Uterus (tissue), 4 donors: Measurements from ENCODE around the gene COL1A1. TPM values are rescaled to one million over a fixed set of nuclear protein-coding genes. Genes with fewer than 3 reads are reported as not detected.

Experiments used
- DNase-seq, 2 donors: peaks; one replicate each; pipeline ENCODE4 v3.0.0-alpha.2; 2019 to 2020
- H3K27ac ChIP-seq, 2 donors: fragments of 200-600 bp; sonication (generic); 1 replicate in 1 of 2; 2 replicates in 1 of 2; pipeline ENCODE4 v1.5.1; 2016 to 2018
- H3K27me3 ChIP-seq, 2 donors: fragments of 200-600 bp; sonication (generic); one replicate each; pipeline ENCODE4 v1.5.1; 2018 to 2019; ENCODE audit warnings: control low read depth in 1 of 2
- H3K36me3 ChIP-seq, 2 donors: fragments of 200-600 bp; sonication (generic); one replicate each; pipeline ENCODE4 v1.5.1; 2019; ENCODE audit warnings: control low read depth in 1 of 2
- H3K4me1 ChIP-seq, 2 donors: fragments of 200-600 bp; sonication (generic); one replicate each; pipeline ENCODE4 v1.5.1; 2018 to 2019; ENCODE audit warnings: control low read depth in 1 of 2
- H3K4me3 ChIP-seq, 2 donors: fragments of 200-600 bp; sonication (generic); 1 replicate in 1 of 2; 2 replicates in 1 of 2; pipeline ENCODE4 v1.5.1; 2018 to 2019; ENCODE audit warnings: mild to moderate bottlenecking in 1 of 2
- H3K9me3 ChIP-seq, 2 donors: fragments of 200-600 bp; sonication (generic); one replicate each; pipeline ENCODE4 v1.5.1; 2019; ENCODE audit warnings: control low read depth in 1 of 2
- CTCF ChIP-seq, 4 experiments: fragments of 200-600 bp in 2 of 4; fragments of 450-650 bp in 2 of 4; sonication (generic) in 2 of 4; IDR thresholded peaks; one replicate each; pipeline ENCODE4 v1.5.1; 2016 to 2019; ENCODE audit warnings: antibody characterized with exemption in 4 of 4, mild to moderate bottlenecking in 2 of 4, moderate library complexity in 1 of 4
- POLR2A ChIP-seq, 2 donors: fragments of 450-650 bp; IDR thresholded peaks; one replicate each; pipeline ENCODE4 v1.6.1; 2016; ENCODE audit warnings: antibody characterized with exemption in 2 of 2, mild to moderate bottlenecking in 1 of 2, moderate library complexity in 1 of 2
- intact Hi-C: fragments of 100-400 bp; cut with DNase I; formaldehyde crosslinking; loops from one replicate; pipeline ENCODE4 v1.15.1; 2023; ENCODE audit warnings: low total_unique reads
- total RNA-seq, 4 donors: library from RNA; depleted of rRNA in 3 of 4; stranded (reverse); fragments of >200 nt in 3 of 4; gene quantifications; one replicate each; pipeline versions ENCODE4 v1.1.0 to v1.2.4, GENCODE V29; 2014 to 2023
- donor health status: DM: yes; HTN: yes; CAD: no.

Gene COL1A1
- total RNA-seq, 4 donors from 2014 or later = 59.4 to 4,880 (median 491) TPM

DNA sequence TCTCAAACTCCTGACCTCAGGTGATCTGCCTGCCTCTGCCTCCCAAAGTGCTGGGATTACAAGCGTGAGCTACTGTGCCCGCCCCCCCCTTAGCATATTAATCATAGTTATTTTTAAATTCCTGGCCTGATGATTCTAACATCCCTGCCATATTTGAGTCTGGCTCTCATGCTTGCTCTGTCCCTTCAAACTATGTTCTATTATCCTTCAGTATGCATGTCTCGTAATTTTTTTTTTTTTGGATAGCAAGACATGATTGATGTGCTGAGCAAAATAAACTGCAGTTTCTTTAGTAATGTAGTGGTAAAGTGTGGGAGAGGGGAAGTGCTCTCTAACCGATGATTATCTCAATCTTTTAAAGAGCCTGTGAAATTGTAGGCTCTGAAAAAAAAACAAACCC, 38.5 kb upstream of the COL1A1 start:
- intact Hi-C loops = no loop called here
- H3K9me3 ChIP-seq = no peaks in the 10 kb centered on the region
- TF ChIP-seq CTCF (IDR thresholded peaks at IDR 0.05) = no peak
- no peak for TF ChIP-seq POLR2A (IDR thresholded peaks at IDR 0.05)
- no peaks in the 10 kb centered on the region for H3K27me3 ChIP-seq
- H3K27ac ChIP-seq = peak overlapping the region; percentile 47 to 64
- H3K4me1 ChIP-seq = peaks cover 4 to 6% of the 10 kb centered on the region in 2 donors
- no peak overlapping the region for H3K4me3 ChIP-seq
- H3K36me3 ChIP-seq = no peaks in the 10 kb centered on the region
- no peak for DNase-seq

GRCh38 chr17:50238601-50239280, 37.3 kb upstream of the COL1A1 start:
- Histone ChIP-seq H3K36me3 (no peaks in the 10 kb centered on the region), H3K9me3 (no peaks in the 10 kb centered on the region), H3K27me3 (no peaks in the 10 kb centered on the region), H3K4me1 (peaks cover 4 to 6% of the 10 kb centered on the region in 2 donors), H3K4me3 (no peak overlapping the region), H3K27ac (peak overlapping the region in 1 of 2 donors; percentile 64)
- no peak for DNase-seq
- intact Hi-C loops = no loop called here
- TF ChIP-seq POLR2A (IDR thresholded peaks at IDR 0.05) (no peak), CTCF (IDR thresholded peaks at IDR 0.05) (no peak)

GRCh38 chr17:50237901-50238300, 36.5 kb upstream of the COL1A1 start:
- H3K4me3 ChIP-seq = no peak overlapping the region
- peaks cover 4 to 6% of the 10 kb centered on the region in 2 donors for H3K4me1 ChIP-seq
- no peaks in the 10 kb centered on the region for H3K36me3 ChIP-seq
- intact Hi-C loops = no loop called here
- TF ChIP-seq POLR2A (IDR thresholded peaks at IDR 0.05) = no peak
- no peak for TF ChIP-seq CTCF (IDR thresholded peaks at IDR 0.05)
- no peaks in the 10 kb centered on the region for H3K27me3 ChIP-seq
- H3K27ac ChIP-seq = no peak overlapping the region
- no peaks in the 10 kb centered on the region for H3K9me3 ChIP-seq
- DNase-seq = no peak

- intact Hi-C loops = no loop called here
- no peak for DNase-seq
- TF ChIP-seq CTCF (IDR thresholded peaks at IDR 0.05) (no peak), POLR2A (IDR thresholded peaks at IDR 0.05) (no peak)
- Histone ChIP-seq H3K36me3 (no peaks in the 10 kb centered on the region), H3K9me3 (no peaks in the 10 kb centered on the region), H3K27ac (no peak overlapping the region), H3K4me1 (peaks cover 0 to 3% of the 10 kb centered on the region in 2 donors), H3K4me3 (no peak overlapping the region), H3K27me3 (no peaks in the 10 kb centered on the region)
These were observed 33.1 kb upstream of the COL1A1 start for GRCh38 chr17:50234581-50234980.

GRCh38 chr17:50225701-50226240, 24.3 kb upstream of the COL1A1 start:
- H3K36me3 ChIP-seq = no peaks in the 10 kb centered on the region
- intact Hi-C loops = no loop called here
- no peaks in the 10 kb centered on the region for H3K27me3 ChIP-seq
- DNase-seq = no peak
- no peak overlapping the region for H3K27ac ChIP-seq
- H3K4me3 ChIP-seq = no peak overlapping the region
- TF ChIP-seq POLR2A (IDR thresholded peaks at IDR 0.05) (no peak), CTCF (IDR thresholded peaks at IDR 0.05) (no peak)
- peaks cover 0 to 3% of the 10 kb centered on the region in 2 donors for H3K9me3 ChIP-seq
- H3K4me1 ChIP-seq = peaks cover 7 to 9% of the 10 kb centered on the region in 2 donors
